Measurements from ENCODE around the gene GREM2.

Gene GREM2

DNA sequence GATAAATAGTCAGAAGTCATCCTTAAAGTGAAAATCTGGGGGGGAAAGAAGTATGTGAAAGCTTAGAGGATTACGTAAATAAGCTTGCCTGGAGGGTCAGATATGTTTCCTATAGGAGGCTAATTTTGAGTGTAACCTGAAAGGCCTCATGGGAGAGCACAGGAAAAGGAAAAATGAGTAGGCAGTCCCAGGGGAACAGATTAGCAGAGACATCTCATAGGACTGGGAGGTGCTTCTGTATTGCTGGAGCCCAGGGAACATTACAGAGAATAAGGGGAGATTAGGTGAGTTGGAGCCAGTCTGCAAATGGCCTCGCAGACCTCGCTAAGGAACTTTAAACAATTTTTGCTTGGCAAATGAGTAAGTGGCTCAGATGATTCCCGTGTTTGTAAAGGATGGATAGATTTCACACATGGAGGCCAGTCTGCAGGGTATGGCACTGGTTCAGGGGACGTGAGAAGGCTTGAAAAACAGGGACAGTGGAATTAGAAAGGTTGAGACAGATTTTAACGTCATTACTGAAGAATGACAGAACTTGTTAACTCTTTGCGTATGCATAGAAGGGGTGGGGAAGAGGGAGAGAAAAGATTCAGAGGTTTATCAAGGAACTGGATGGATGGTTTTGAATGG is 149.1 kb downstream of the GREM2 start:
- H3K4me3 Mint-ChIP-seq, result no peak overlapping the region
- no peak overlapping the region for H3K27ac Mint-ChIP-seq
- H3K9me3 Mint-ChIP-seq, result no peaks in the 10 kb centered on the region
- H3K27me3 Mint-ChIP-seq (ENCODE audit: low read depth), result no peaks in the 10 kb centered on the region
- no peaks in the 10 kb centered on the region for H3K4me1 Mint-ChIP-seq (ENCODE audit: low read depth)
- no peak for DNase-seq (ENCODE audit: low spot score)
- H3K36me3 Mint-ChIP-seq (ENCODE audit: low read depth), result no peaks in the 10 kb centered on the region

DNA sequence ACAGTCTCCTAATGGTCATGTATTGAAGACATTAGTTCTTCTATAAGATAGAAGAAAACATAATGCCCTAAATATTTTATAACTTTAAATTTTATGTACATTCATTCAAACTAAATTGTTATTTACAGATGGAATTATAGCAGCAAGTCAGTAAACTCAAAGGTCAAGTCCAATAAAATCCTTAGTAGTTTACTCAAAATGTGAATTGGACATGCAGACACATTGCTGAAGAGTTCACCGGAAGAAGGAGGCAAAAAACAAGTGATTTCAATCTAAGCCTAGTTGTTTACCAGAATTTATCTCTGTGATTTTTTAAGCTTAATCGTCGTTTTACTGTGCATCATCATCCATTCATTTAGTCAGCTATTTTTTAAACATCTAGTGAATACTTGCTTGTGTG is 149.7 kb downstream of the GREM2 start:
- Mint-ChIP-seq H3K36me3 (ENCODE audit: low read depth) (no peaks in the 10 kb centered on the region), H3K27me3 (ENCODE audit: low read depth) (no peaks in the 10 kb centered on the region), H3K4me1 (ENCODE audit: low read depth) (no peaks in the 10 kb centered on the region), H3K27ac (no peak overlapping the region), H3K4me3 (no peak overlapping the region), H3K9me3 (no peaks in the 10 kb centered on the region)
- no peak for DNase-seq (ENCODE audit: low spot score)

DNA sequence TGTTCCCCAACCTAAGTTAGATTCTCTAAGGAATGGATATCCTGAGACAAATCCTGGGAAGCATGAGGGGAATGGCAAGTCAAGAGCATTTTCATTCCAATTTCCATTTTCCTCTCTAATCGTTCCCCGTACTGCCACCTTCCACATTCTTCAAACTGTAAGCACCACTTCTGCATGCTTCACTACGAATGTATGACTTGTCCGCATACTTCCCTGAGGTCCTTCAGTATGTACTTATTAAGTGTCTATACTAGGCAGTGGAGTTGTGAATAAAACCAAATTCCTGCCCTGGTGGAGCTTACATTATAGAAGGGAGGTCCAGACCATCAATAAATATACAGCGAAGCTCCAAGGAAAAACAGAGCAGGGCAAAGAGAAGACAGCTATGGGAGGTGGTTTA is 154.8 kb downstream of the GREM2 start:
- H3K9me3 Mint-ChIP-seq, result no peaks in the 10 kb centered on the region
- no peak overlapping the region for H3K27ac Mint-ChIP-seq
- H3K4me1 Mint-ChIP-seq (ENCODE audit: low read depth), result no peaks in the 10 kb centered on the region
- no peak overlapping the region for H3K4me3 Mint-ChIP-seq
- no peaks in the 10 kb centered on the region for H3K27me3 Mint-ChIP-seq (ENCODE audit: low read depth)
- no peaks in the 10 kb centered on the region for H3K36me3 Mint-ChIP-seq (ENCODE audit: low read depth)
- DNase-seq (ENCODE audit: low spot score), result no peak

DNA sequence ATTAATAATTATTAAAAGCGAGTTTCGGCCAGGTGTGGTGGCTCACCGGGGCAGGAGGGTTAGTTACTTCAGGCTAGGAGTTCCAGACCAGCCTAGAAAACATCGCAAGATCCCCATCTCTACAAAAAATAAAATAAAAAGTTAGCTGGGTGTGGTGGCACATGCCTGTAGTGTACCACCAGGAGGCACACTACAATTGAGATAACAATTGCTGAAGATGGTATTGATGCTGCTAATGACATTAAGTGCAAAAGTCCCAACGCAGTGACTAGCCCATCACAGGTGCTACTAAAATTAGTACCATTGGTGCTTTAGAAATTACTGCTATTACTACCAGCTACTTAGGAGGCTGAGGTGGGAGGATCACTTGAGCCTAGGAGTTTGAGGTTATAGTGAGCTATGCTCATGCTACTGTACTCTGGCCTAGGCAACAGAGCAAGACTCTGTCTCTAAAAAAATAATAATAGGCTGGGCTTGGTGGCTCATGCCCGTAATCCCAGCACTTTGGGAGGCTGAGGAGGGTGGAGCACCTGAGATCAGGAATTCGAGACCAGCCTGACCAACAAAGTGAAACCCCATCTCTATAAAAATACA is 156.6 kb downstream of the GREM2 start:
- Mint-ChIP-seq H3K4me1 (ENCODE audit: low read depth) (no peaks in the 10 kb centered on the region), H3K27me3 (ENCODE audit: low read depth) (no peaks in the 10 kb centered on the region), H3K36me3 (ENCODE audit: low read depth) (no peaks in the 10 kb centered on the region), H3K4me3 (no peak overlapping the region), H3K9me3 (no peaks in the 10 kb centered on the region), H3K27ac (no peak overlapping the region)
- no peak for DNase-seq (ENCODE audit: low spot score)

- Mint-ChIP-seq H3K9me3 (no peaks in the 10 kb centered on the region), H3K27me3 (ENCODE audit: low read depth) (no peaks in the 10 kb centered on the region), H3K4me3 (no peak overlapping the region), H3K27ac (no peak overlapping the region), H3K4me1 (ENCODE audit: low read depth) (no peaks in the 10 kb centered on the region), H3K36me3 (ENCODE audit: low read depth) (no peaks in the 10 kb centered on the region)
- no peak for DNase-seq (ENCODE audit: low spot score)
Observed at GRCh38 chr1:240445369-240445768, 166.6 kb downstream of the GREM2 start.

DNA sequence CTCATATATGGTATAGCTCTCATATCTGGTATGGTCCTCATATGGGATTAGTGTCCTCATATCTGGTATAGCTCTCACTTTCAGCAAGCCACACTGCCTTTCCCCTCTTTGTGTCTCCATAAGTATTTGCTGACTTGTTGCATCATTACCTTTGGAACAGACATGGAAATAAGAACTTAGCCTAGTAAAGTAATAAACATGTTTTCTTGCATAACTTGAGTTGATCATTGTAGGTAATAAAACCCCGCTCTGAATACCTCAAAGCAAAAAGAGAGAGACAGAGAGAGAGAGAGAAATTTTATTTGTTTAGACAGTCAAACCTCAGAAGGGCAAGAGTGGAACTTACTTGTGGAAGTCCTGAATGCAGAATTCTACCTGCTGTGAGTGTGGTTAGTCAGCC is 170.3 kb downstream of the GREM2 start:
- no peak for DNase-seq (ENCODE audit: low spot score)
- Mint-ChIP-seq H3K4me3 (no peak overlapping the region), H3K9me3 (peaks cover 5% of the 10 kb centered on the region), H3K27me3 (ENCODE audit: low read depth) (no peaks in the 10 kb centered on the region), H3K27ac (no peak overlapping the region), H3K4me1 (ENCODE audit: low read depth) (no peaks in the 10 kb centered on the region), H3K36me3 (ENCODE audit: low read depth) (no peaks in the 10 kb centered on the region)
